HG03558 (cell line): ENCODE data around the gene EXD3.

ENCODE experiments used
- ATAC-seq: cut with Tn5 transposase; IDR thresholded peaks from one replicate; pipeline ENCODE4 v1.9.1; 2021; ENCODE audit warnings: moderate number of reproducible peaks; ENCODE audit not compliant: unreplicated experiment; ENCODE audit errors: extremely low read depth

The EXD3 gene

DNA sequence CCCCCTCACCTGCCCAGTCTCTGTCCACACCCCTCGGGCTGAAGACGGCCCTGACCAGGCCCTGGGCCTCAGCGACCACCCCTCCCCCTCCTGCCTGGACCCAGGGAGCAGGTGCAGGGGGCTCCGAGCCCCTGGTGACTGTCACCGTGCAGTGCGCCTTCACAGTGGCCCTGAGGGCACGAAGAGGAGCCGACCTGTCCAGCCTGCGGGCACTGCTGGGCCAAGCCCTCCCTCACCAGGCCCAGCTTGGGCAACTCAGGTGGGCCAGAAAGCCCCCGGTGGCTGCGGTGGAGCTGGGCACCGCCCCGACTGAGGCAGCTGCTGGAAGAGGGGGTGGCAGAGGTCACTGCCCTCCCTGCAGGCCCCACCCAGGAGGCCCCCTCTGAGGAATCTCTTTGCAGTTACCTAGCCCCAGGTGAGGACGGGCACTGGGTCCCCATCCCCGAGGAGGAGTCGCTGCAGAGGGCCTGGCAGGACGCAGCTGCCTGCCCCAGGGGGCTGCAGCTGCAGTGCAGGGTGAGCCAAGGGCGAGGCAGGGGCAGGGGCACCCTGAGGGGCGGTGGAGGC lies 10.5 kb upstream of the EXD3 start:
- ATAC-seq: no peak

DNA sequence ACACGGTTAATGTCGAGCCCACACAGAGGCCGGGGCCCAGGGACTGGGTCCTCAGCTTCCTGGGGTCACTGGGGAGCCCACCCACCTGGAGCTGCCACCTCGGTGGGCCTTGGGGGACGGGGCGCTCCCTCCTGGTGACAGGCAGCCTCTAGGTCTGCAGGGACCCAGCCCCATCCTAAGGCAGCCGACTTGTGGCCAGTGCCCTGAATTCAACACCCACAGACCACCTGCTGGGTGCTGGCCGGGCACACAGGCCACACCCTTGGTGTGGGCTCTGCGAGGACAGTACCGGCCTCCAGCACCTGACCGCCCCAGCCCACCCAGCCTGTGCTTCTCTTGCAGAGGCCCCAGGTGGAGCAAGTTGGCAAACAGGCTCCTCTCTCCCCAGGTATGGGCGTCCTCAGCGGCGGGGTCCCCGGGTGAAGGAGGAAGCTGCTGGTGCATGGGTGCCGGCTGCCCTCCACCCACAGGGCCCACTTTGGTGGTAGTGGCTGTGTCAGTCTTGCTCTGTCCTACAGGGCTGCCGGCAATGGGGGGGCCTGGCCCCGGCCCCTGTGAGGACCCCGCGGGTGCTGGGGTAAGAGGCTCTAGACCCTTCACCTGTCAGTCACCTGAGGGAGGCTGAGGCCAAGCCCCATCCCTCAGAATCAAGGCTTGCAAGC lies 9.9 kb upstream of the EXD3 start:
- no peak for ATAC-seq

DNA sequence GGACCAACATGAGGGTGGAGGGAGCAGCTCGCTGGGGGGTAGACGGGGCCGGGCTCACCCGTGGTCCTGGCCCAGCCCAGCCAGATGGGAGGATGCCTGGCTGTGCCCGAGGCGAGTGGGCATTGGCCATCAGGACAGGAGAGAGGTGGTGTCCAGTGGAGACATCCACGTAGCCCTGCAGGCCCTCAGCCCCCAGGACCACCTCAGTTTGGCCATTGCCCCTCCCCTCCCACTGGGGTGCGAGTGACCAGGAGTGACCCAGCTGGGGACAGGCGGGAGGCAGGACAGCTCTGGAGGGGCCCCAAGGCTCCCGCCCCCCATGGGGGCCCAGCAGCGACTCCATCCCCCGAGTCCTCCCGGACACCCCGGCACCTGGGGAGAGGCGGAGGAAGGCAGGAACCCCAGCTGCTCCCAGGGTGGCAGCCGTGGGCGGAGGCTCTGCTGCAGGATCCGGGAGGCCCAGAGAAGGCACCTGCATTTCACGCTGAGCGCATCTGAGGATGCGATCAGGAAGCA lies 8.5 kb upstream of the EXD3 start:
- no peak for ATAC-seq

DNA sequence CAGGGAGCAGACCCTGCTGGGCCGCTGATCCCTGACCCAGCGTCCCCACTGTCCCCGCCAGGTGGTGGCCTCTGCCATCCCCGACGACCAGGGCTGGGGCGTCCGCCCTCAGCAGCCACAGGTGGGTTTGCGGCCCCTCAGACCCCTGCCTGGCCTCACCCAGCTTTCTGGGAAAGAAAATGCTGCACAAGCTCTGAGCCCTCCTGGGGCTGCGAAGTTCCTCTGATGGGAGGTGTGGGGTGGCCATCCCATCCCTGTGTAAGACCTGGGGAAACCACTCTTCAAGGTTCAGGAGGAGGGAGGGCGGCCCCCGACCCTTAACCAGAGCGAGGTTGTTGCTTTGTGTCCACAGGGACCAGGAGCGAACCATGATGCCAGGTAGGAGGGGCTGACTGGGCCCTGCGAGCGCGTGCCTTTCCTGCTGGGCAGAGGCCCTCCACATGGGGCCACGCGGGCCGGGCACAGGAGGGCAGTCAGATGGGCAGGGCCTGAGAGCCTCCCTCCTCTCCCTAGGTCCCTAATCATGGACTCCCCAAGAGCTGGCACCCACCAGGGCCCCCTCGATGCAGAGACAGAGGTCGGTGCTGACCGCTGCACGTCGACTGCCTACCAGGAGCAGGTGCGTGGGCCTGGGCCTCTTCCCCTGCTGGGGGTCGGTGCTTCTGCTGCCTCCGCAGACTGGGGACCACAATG lies 7.9 kb upstream of the EXD3 start:
- ATAC-seq: no peak

DNA sequence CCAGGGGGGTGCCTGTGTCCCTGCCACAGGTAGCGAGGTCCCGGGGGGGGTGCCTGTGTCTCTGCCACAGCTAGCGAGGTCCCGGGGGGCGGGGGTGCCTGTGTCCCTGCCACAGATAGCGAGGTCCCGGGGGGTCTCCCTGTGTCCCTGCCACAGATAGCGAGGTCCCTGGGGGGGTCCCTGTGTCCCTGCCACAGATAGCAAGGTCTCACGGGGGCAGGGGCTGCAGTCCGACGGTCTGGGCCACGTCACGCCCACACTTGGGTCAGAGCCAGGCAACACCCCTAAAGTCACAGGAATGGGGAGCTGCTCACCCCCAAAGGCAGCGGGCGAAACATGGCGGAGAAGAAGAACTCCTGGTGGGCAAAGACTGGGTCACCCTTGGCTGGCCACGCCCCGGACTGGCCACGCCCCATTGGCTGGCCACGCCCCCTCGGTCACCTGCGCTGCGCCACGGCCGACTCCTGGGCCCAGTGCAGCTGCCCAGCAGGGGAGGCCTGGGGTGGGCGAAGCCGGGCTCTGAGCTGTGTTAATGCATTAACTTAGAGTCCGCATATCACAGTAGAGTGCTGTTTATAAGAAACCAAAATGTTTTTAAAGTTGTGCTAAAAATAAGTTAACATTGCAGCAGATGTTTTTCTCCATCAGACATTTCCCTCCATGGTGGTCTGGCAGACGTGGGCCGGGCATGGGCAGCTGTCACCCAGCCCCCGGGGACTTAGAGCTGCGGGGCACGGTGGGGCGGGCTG lies 7.2 kb upstream of the EXD3 start:
- no peak for ATAC-seq

DNA sequence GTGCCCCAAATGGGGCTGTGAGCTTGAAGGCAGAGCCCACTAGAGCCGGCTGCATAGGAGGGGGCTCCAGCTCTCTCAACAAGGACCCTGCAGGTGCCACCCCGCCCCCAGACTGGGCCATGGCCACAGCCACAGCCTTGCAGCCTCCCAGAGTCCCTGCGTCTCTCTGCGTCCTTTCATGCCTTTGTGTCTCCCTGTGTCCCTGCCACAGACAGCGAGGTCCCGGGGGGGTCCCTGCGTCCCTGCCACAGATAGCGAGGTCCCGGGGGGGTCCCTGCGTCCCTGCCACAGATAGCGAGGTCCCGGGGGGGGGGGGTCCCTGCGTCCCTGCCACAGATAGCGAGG lies 6.6 kb upstream of the EXD3 start:
- ATAC-seq: no peak

DNA sequence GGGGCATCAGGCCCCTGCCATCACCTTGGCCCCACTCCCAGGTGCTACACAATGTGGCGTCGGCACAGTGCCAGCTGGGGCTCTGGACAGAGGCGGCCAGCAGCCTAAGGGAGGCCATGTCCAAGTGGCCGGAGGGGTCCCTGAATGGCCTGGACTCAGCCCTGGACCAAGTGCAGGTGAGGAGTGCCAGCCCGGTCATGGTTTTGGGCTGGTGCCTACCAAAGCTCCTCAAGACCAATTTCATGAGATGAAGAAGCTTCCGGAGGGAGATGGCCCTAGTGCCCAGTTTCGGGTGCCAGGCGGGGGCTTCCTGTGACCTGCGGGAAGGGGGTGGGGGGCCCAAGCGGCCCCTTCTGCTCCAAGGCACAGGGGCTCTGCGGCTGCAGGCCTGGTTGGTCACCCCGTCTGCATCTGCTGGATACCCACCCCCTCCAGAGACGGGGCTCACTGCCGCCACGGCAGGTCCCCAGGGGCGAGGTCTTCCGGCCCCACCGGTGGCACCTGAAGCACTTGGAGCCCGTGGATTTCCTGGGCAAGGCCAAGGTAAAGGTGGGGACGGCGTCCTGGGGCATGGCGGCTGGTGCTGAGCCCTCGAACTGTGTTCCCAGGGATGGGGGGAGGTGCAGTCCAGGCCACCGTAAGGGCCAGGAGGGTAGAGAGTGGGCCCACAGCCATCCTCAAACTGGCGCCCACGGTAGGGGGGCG lies 6.0 kb upstream of the EXD3 start:
- ATAC-seq: no peak

DNA sequence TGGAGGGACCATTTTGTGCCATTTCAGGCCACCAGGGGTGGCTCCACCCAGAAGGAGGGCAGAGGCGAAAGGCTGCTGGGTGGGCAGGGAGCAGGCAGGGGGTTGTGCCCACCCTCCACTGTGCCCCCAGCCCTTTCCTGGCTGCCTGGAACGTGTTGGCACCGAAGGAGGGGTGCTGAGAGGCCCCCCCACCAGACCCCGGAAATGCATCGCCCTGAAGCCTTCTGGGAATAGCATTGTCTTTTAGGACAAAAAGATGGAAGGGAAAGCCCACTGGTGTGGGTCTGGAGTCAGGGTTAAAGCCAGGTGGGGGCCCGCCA lies 5.3 kb upstream of the EXD3 start:
- ATAC-seq: no peak

DNA sequence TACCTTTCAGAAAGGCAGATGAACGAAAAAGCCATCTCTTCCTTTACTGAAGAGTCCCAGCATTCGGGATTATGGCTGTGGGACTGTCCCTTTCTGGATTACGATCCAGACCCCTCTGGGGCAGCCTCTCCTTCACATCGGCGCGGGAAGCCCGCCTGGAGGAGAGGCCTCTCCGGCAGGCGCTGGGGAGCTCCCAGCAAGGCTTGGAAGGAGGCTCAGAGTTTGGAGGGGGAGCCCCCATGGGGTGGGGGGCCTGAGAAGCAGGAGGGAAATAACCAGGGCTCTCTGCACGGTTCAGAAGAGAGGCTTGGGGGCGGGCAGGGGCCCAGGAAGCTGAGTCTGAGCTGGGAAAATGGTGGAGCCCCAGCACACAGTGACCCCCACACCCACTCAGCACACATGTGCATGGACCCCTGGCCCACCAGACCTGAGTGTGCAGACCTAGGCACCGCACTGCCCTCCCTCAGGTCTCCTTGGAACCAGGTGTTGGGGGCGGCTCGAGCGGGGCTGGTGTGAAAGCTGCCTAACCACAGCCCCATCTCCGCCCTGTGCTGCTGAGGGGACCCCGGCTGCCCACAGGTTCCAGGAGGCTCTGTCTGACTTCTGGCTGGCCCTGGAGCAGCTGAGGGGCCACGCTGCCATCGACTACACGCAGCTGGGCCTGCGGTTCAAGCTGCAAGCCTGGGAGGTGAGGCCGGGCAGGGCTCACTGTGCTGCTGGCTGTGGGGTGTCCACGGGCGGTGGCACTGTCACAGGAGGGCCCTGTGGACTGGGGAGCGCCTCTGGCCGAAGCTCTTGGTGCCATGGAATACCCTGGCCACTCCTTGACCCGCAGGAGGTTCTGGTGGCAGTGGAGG lies 4.7 kb upstream of the EXD3 start:
- ATAC-seq: no peak

DNA sequence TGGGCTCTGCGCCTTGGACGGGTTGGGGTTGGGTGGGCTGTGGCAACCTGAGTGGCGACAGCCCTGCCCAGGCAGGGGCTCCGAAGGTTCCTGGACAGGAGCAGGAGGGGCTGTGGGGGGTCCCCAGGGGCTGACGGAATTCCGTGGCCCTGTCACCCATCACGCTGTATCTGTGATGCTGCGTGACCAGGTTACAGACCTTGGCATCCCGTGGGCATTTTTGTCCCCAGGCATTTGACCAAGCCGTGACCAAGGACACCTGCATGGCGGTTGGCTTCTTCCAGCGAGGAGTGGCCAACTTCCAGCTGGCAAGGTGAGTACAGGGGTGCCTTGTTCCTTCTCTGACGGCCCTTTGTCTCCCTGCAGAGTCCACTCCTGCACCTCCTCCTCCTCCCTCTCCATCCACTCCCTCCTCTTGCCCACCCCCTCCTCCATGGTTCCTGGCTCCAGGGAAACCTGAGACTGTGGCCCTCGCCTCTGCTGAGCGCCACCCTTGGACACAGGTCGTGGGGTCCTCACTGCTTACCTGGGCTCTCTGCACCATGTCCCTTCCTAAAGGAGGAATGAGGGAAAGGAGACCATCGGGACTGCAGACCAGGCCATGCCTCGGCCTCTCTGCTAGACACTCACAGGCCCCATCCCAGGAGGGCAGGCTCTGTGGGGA lies 3.2 kb upstream of the EXD3 start:
- no peak for ATAC-seq

DNA sequence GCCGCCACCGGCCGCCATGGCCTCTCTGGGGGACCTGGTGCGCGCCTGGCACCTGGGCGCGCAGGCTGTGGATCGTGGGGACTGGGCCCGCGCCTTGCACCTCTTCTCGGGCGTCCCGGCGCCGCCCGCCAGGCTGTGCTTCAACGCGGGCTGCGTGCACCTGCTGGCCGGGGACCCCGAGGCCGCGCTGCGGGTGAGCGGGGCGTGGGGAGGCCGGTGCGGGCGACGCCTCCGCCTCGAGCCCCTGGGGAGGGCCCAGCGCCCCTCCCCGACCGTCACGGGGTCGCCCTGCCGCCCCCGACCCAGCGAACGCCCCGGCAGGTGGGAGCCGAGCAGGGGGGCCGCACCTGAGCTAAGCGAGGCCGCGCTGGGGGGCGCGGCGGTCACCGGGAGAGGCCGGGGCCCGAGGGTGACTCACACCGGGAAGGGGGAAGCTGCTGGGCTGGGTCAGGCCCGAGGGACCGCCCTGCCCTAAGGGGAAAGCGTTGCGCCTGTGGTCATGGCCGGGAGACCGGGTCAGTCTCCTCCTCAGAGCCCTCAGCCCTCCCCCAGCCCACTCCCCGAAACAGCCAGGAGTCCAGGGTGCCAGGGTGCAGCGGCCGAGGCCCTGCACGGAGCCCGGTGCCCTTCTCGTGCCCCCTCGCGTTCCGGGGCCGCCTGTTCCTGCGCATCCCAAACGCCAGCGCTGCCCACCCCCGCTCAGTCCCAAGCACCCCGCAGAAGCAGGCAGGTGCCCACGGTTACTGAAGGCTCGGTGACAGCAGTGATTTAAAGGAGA lies 741 bp upstream of the EXD3 start:
- ATAC-seq: no peak

DNA sequence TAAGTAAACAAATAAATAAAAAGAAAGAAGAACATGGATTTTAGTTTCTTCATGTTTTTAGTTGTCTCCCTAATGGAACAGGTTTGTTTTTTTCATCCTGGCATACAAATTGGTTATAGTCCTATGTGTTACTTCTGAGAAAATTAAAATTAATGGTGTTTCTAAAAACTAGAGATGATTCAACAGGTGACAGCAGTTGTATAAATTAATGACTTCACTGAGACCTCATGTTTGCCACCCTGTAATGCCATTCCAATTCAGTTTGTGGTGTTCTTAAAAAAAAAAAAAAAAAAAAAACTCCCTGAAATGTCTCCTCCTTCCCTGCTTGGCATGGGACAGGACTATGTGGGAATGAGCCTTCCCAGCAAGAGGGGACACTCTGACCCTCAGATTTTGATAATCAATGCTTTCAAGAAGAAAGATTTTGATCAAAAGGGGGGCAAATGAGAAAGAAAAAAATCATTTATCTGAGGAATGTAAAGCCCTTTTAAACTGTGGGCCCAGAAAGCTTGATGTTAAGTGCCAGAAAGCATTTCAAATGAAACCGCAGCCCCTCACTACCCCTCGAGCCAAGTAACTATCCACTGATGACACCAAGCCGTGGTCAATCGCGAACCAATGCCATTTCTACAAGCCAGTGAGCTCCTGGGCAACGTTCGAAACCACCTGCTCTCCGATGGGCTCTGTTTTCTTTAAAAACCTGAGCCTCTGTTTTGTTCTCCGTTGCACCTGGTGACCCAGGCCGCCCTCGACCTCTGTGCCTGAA lies 941 bp downstream of the EXD3 start:
- no peak for ATAC-seq

DNA sequence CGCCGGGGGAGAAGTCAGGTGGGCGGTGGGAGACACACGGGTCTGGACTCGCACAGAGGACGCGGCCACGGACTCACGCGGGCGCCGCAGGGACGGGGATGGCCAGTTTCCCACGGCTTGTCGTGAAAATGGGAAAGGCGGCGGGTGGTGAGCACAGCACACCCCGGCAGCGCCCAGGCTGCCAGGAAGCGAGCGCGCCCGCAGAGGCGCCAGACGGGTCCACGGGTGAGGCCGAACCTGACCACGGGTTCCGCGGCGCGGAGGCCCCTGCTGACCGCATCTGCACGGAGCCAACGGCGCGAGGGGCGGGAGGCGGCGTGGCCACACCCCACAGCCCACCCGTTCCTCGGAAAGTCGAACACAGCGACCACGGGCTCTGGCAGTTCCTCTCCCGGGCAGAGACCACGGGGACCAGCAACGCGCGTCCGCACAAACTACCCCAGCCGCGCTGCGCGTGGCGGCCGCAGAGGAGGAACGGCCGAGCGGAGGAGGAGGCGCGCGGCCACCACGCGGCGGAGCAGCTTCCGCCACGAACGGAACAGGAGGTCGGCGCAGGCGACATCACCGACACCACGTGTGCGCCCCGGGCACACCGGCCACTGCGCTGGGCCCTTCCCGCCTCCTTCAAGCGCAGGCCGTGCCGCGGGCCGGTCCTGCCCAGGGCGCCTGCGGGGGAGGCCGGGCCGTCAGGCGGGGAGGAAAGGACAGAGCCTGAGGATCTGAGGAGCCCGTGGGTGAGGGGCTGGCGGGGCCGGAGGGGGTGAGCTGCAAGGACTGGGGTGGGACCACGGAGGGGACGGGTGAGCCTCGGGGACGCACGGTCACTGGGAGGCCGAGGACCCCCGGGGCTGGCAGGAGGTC lies 5.6 kb downstream of the EXD3 start:
- no peak for ATAC-seq

DNA sequence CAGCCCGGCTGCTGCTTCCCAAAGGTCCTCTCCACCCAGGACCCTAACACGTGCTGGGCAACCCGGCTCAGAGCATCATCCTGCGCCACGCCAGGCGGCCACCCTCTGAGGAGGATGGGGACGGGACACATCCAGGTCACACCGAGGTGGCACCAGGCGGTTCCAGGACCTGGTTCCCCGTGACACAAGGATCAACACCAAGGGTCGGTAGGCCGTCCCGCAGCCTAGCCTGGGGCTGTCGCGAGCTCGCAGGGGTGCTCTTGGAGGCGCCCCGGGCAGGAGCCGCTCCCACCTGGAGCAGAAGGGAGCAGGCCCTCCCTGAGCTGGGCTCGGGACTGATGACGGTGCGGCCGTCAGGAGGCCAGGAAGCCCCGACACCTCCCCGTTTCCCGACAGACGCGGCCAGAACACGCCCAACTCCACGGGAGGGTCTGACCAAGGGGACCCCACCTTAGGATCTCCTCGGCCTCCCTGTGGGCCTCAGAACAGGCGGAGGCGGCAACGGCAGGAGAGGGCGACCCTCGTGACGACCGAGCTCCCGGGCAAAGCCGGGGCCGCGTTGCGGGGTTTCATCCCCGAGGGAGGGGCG lies 6.3 kb downstream of the EXD3 start:
- no peak for ATAC-seq

DNA sequence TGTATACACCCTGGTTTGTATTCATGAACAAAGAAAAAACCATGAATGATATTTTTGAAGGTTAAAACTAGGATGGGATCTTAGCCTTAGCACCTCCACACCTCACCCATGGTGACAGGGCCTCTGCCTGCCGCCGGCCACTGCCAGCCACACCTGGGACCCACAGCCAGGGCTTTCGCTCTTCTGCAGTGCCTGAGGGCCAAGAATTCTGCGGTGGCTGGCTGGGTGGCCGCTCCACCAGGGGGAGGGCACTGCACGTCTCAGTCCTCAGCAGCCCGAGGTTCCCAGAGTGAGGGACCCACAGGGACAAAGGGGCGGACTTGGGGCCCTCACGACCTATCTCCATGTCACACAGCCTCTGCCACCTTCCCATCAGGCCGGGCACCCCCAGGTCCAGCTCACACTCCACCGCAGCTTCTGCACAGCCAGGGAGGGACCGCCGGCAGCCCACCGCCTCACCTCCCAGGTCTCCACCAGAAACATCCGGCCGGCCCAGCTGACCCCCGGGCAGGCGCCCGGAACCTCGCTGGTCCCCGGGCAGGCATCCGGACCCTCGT lies 6.9 kb downstream of the EXD3 start:
- no peak for ATAC-seq

DNA sequence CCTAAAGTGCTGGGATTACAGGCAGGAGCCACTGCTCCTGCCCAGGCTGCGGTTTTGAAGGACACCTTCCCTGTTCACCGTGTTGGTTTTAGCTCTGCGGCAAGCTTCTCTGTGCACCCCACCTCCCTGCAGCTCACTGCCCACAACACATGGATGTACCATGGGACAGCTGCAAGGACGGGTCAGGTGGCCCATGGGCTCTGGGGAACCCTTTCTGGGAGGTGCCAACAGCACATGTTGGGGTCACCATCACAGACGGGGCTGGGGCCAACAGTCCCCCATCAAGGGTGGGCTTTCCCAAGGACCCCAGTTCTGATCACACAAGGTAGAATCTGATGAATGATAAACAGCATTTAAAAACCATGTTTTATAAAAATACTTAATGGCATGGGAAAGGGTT lies 7.5 kb downstream of the EXD3 start:
- ATAC-seq: no peak
